ENCODE measurements around the gene CNTNAP2.

GRCh38 chr7:147563669-147564068 is 1447.1 kb downstream of the CNTNAP2 start:
- no peak for TF ChIP-seq CTCF (IDR thresholded peaks at IDR 0.05 in 4 of 5, conservative IDR thresholded peaks at IDR 0.05 in 1 of 5)
- no peak for TF ChIP-seq POLR2A (IDR thresholded peaks at IDR 0.05)

Measured in gastrocnemius medialis (tissue), 4 donors.